Measurements from ENCODE around the gene HSD17B11. TPM values are rescaled to one million over a fixed set of nuclear protein-coding genes. Genes with fewer than 3 reads are reported as not detected.
"Not testable (repeated sequence)": the region's sequence is repeated elsewhere in the genome, so short reads cannot be mapped to it uniquely, and the experiment has no call there.

The HSD17B11 gene
- total RNA-seq, 1 donor from 2014 or later, result 94.5 TPM

DNA sequence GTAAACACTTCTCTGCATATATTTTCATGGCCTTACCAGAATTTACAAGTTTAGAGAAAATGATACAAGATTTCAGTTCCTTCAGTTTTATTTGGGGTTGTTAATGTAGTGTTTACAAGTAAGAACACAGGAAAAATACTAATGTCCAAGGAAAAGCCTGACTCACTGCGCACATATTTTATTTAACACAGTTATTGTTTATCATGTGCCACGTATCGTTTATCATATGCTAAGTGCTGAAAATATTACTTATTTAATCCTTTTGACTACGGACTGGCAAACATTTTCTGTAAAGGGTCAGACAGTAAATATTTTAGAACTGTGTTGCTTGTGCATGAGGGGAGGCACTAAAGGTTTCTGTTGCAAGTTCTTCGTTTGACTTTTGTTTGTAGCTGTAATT lies 69.1 kb downstream of the HSD17B11 start:
- Histone ChIP-seq H3K27ac (peak overlapping the region; percentile 62), H3K4me1 (no peaks in the 10 kb centered on the region), H3K9me3 (no peaks in the 10 kb centered on the region), H3K36me3 (no peaks in the 10 kb centered on the region), H3K27me3 (no peaks in the 10 kb centered on the region), H3K4me3 (peak overlapping the region; percentile 6 to 10)
- no peak for DNase-seq (ENCODE audit: extremely low spot score in 2 of 2)
- TF ChIP-seq, protein P1, sequence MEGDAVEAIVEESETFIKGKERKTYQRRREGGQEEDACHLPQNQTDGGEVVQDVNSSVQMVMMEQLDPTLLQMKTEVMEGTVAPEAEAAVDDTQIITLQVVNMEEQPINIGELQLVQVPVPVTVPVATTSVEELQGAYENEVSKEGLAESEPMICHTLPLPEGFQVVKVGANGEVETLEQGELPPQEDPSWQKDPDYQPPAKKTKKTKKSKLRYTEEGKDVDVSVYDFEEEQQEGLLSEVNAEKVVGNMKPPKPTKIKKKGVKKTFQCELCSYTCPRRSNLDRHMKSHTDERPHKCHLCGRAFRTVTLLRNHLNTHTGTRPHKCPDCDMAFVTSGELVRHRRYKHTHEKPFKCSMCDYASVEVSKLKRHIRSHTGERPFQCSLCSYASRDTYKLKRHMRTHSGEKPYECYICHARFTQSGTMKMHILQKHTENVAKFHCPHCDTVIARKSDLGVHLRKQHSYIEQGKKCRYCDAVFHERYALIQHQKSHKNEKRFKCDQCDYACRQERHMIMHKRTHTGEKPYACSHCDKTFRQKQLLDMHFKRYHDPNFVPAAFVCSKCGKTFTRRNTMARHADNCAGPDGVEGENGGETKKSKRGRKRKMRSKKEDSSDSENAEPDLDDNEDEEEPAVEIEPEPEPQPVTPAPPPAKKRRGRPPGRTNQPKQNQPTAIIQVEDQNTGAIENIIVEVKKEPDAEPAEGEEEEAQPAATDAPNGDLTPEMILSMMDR (IDR thresholded peaks at IDR 0.05), result no peak
- TF ChIP-seq POLR2AphosphoS5 (IDR thresholded peaks at IDR 0.05; ENCODE audit: insufficient read depth in 1 of 2, low read depth in 1 of 2) (no peak), POLR2A (IDR thresholded peaks at IDR 0.05) (no peak)
- intact Hi-C loops (cut with DNase I), result no loop called here

DNA sequence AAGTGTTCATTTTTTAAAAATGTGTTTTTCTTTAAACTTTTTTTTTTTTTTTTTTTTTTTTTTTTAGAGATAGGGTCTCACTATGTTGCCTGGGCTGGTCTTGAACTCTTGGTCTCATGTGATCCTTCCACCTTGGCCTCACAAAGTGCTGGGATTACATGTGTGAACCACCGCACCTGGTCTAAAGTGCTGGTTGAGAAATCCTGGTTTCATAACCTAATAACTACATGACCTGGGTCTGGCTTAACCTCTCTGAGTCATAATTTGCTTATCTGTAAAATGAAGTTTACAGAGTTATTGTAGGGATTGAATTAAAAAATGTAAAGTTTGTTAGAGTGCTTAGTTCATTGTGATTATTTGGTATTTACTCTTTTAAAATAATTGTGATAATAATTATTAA lies 73.5 kb downstream of the HSD17B11 start:
- H3K36me3 ChIP-seq, result no peaks in the 10 kb centered on the region
- TF ChIP-seq, protein P1 (IDR thresholded peaks at IDR 0.05), result no peak
- no peak for TF ChIP-seq POLR2AphosphoS5 (IDR thresholded peaks at IDR 0.05; ENCODE audit: insufficient read depth in 1 of 2, low read depth in 1 of 2)
- no peak for TF ChIP-seq POLR2A (IDR thresholded peaks at IDR 0.05)
- H3K9me3 ChIP-seq, result no peaks in the 10 kb centered on the region
- intact Hi-C loops (cut with DNase I), result no loop called here
- no peak overlapping the region for H3K4me3 ChIP-seq
- H3K27ac ChIP-seq, result no peak overlapping the region
- DNase-seq (ENCODE audit: extremely low spot score in 2 of 2), result no peak
- H3K27me3 ChIP-seq, result no peaks in the 10 kb centered on the region
- H3K4me1 ChIP-seq, result no peaks in the 10 kb centered on the region

DNA sequence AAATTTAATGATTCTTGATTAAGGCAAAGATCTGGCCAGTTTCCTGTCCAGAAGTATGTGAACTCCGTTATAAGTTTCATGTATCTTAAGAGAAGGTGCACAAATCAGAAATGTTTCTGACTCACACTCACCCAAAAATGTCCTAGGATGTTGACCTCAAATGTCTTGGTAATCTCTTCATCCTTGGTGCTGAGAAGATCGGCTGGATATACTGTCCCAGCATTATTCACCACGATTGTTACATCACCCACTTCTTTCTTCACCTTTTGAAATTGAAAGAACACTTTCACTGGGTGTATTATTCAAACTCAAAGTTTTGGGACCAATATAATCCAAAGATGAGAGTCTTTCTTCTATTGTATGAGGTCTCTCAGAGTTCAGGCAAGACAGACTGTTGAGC lies 74.0 kb downstream of the HSD17B11 start:
- no peak for DNase-seq (ENCODE audit: extremely low spot score in 2 of 2)
- no peak for TF ChIP-seq POLR2AphosphoS5 (IDR thresholded peaks at IDR 0.05; ENCODE audit: insufficient read depth in 1 of 2, low read depth in 1 of 2)
- TF ChIP-seq, protein P1 (IDR thresholded peaks at IDR 0.05), result no peak
- no peak for TF ChIP-seq POLR2A (IDR thresholded peaks at IDR 0.05)
- Histone ChIP-seq H3K4me3 (no peak overlapping the region), H3K27ac (no peak overlapping the region), H3K27me3 (no peaks in the 10 kb centered on the region), H3K9me3 (no peaks in the 10 kb centered on the region), H3K4me1 (no peaks in the 10 kb centered on the region), H3K36me3 (no peaks in the 10 kb centered on the region)
- intact Hi-C loops (cut with DNase I), result no loop called here

DNA sequence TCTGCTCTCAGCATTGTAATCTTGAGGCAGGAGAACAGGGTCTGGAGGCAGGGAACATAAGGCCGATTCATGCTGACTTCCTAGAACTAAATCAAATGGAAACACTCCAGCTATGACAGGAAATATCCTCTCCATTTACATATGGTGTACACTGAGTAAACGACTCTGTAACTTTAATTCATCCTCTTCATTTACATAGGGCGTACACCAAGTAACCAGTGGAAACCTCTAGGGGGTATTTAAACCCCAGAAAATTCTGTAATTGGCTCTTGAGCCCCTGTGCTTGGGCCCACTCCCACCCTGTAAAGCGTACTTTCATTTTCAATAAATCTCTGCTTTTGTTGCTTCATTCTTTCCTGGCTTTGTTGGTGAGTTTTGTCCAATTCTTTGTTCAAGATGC lies 76.0 kb downstream of the HSD17B11 start:
- intact Hi-C loops (cut with DNase I); H3K4me3 ChIP-seq; DNase-seq (ENCODE audit: extremely low spot score in 2 of 2); H3K27me3 ChIP-seq; H3K36me3 ChIP-seq; H3K9me3 ChIP-seq; H3K4me1 ChIP-seq: not testable (repeated sequence)
- peak overlapping the region; percentile 43 for H3K27ac ChIP-seq

DNA sequence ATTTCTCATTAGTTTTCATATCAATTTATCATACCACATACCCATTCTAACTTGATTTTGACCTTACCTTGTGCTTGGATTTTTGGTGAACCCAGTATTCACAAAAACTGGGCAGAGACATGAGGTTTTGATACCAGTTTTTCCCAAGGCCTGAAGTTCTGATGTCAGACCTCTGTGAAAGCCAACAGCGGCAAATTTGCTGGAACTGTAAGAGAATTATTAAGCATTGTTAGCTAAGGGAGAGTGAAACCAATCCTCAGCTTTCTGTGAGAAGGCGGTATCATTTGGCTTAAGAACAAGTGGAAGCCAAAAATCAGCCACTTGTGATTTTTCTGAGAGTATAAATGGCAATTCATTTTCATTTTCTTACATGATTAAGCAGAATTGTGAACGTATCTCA lies 77.2 kb downstream of the HSD17B11 start:
- TF ChIP-seq, protein P1 (IDR thresholded peaks at IDR 0.05), result no peak
- TF ChIP-seq POLR2A (IDR thresholded peaks at IDR 0.05), result no peak
- no peak for TF ChIP-seq POLR2AphosphoS5 (IDR thresholded peaks at IDR 0.05; ENCODE audit: insufficient read depth in 1 of 2, low read depth in 1 of 2)
- intact Hi-C loops (cut with DNase I), result no loop called here

DNA sequence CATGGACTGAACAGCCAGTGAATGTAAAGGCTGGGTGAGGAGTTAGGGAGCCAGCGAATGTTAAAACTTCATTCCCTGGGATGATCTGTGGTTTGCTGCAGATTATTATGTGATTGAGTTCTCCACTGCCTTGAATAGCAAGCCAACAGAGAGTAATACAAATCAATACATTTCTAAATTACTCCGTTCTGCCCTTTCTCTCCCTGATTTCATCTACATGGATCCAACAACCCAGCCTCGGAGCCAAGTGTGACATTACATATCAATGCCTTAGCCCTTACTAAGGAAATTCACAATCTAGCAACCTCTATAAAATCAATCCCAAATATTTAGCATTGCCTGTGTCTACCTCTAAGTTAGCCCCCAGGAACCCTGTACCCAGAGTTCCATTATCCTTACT lies 79.3 kb downstream of the HSD17B11 start:
- intact Hi-C loops (cut with DNase I), result no loop called here
- Histone ChIP-seq H3K27me3 (no peaks in the 10 kb centered on the region), H3K4me1 (peaks cover 12% of the 10 kb centered on the region), H3K27ac (peak overlapping the region; percentile 37), H3K9me3 (no peaks in the 10 kb centered on the region), H3K4me3 (no peak overlapping the region), H3K36me3 (no peaks in the 10 kb centered on the region)
- TF ChIP-seq, protein P1 (IDR thresholded peaks at IDR 0.05), result no peak
- TF ChIP-seq POLR2AphosphoS5 (IDR thresholded peaks at IDR 0.05; ENCODE audit: insufficient read depth in 1 of 2, low read depth in 1 of 2), result no peak
- TF ChIP-seq POLR2A (IDR thresholded peaks at IDR 0.05), result no peak
- no peak for DNase-seq (ENCODE audit: extremely low spot score in 2 of 2)

More for the DNA sequence above, 77.2 kb downstream of the HSD17B11 start:
- Histone ChIP-seq H3K36me3 (no peaks in the 10 kb centered on the region), H3K27me3 (no peaks in the 10 kb centered on the region), H3K9me3 (no peaks in the 10 kb centered on the region), H3K4me3 (no peak overlapping the region), H3K4me1 (peaks cover 8% of the 10 kb centered on the region), H3K27ac (no peak overlapping the region)
- no peak for DNase-seq (ENCODE audit: extremely low spot score in 2 of 2)
